Activated T-helper 1 cell treated with anti-CD3 and anti-CD28 coated beads, Interleukin-12 subunit alpha, Interleukin-12 subunit beta, Interleukin-2, Interleukin-4 antibody, amounts not matched to agents 30 ng/mL and 10 ng/mL and 1 ng/mL, durations not matched to agents 14 hours and 24 hours and 36 hours (primary cell): ENCODE data around the gene F2RL3. TPM values are rescaled to one million over a fixed set of nuclear protein-coding genes. Genes with fewer than 3 reads are reported as not detected.

Experiments
- total RNA-seq: library from RNA; stranded (reverse); gene quantifications from 2 replicates; pipeline ENCODE4 v1.2.3, GENCODE V29; 2022

F2RL3 gene
- total RNA-seq, 1 donor from 2014 or later = not detected

Other genes with a start within 250 kb of the F2RL3 start
- gene SMIM7, start 228.9 kb upstream of the F2RL3 start, total RNA-seq = 69.3 and 72.7 TPM in 2 replicates
- 0.69 and 0.78 TPM in 2 replicates for gene TMEM38A, start 227.9 kb upstream of the F2RL3 start, total RNA-seq
- not detected in 2 replicates for gene NWD1, start 169.2 kb upstream of the F2RL3 start, total RNA-seq
- gene SIN3B, start 59.6 kb upstream of the F2RL3 start, total RNA-seq = 44.6 and 45.1 TPM in 2 replicates
- 0.18 TPM in 1 of 2 replicates, not detected in the other for gene CPAMD8, start 137.8 kb downstream of the F2RL3 start, total RNA-seq
- 32.8 and 34.9 TPM in 2 replicates for gene HAUS8, start 186.5 kb downstream of the F2RL3 start, total RNA-seq
- 134 and 137 TPM in 2 replicates for gene MYO9B, start 186.8 kb downstream of the F2RL3 start, total RNA-seq